GM12872 (cell line): ENCODE results near the gene HGF.

ENCODE experiments used
- TF ChIP-seq, protein P1 (sequence below): IDR thresholded peaks from 3 replicates; pipeline ENCODE4 v1.5.1; 2011; ENCODE audit warnings: low read depth, mild to moderate bottlenecking, low read length, moderate library complexity; ENCODE audit not compliant: insufficient read depth

Gene HGF

GRCh38 chr7:81709836-81710235 is 60.0 kb downstream of the HGF start:
- TF ChIP-seq, protein P1, sequence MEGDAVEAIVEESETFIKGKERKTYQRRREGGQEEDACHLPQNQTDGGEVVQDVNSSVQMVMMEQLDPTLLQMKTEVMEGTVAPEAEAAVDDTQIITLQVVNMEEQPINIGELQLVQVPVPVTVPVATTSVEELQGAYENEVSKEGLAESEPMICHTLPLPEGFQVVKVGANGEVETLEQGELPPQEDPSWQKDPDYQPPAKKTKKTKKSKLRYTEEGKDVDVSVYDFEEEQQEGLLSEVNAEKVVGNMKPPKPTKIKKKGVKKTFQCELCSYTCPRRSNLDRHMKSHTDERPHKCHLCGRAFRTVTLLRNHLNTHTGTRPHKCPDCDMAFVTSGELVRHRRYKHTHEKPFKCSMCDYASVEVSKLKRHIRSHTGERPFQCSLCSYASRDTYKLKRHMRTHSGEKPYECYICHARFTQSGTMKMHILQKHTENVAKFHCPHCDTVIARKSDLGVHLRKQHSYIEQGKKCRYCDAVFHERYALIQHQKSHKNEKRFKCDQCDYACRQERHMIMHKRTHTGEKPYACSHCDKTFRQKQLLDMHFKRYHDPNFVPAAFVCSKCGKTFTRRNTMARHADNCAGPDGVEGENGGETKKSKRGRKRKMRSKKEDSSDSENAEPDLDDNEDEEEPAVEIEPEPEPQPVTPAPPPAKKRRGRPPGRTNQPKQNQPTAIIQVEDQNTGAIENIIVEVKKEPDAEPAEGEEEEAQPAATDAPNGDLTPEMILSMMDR: no peak

DNA sequence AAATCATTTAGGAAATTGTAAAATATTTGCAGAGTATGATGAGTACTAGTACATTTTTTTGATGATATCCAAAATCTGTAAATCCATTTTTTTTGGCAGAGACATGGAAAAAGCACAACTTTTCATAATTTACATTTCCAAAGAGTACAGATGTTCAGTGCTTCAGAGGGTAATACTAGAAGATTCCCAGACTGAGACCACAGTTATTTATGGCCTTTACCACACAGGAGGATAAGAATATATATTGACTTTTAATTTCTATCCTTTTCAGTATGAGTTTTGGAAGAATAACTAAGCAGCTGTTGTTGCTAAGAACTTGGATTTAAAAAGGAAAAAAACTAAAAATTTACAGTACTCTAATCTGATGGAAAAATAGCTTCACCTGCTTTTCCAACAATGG is 61.9 kb downstream of the HGF start:
- TF ChIP-seq, protein P1: no peak

DNA sequence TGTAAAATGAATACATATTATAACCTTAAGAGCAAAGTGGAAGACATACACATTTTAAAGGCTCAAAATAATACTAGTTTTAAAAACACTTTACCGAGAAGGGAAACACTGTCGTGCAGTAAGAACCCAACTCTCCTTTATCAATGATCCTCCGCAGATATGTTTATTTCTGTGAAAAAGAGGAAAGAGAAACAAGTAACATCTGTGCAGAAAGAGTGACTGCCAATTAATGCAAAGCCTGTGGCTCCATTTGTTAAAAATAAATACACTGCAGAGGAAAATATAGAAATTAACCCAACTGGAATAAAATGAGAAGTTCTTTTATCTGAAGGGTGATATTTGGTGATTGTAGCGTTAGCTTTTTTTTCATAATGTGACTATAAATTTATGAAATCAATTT is 62.7 kb downstream of the HGF start:
- TF ChIP-seq, protein P1: no peak

- TF ChIP-seq, protein P1: no peak
Observed at GRCh38 chr7:81705206-81705605, 64.6 kb downstream of the HGF start.

- TF ChIP-seq, protein P1: no peak
Observed at GRCh38 chr7:81704595-81704994, 65.3 kb downstream of the HGF start.

DNA sequence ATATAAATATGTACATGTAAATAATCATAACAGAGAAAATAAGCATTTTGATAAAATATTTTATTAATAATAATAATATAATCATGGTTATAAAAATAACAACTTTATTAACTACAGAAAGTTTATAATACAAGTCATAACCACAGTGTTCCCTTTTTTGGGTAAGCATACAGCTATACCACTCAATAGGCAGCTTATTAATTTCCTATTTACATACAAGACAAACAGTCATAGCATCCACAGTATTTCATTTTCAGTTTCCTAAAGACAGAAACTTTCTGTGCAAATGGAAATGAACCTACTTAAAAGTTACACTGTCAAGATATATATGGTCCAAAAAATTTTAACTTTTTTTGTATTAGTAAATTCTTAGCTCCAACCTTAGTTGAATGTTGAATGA is 70.9 kb downstream of the HGF start:
- TF ChIP-seq, protein P1: no peak

DNA sequence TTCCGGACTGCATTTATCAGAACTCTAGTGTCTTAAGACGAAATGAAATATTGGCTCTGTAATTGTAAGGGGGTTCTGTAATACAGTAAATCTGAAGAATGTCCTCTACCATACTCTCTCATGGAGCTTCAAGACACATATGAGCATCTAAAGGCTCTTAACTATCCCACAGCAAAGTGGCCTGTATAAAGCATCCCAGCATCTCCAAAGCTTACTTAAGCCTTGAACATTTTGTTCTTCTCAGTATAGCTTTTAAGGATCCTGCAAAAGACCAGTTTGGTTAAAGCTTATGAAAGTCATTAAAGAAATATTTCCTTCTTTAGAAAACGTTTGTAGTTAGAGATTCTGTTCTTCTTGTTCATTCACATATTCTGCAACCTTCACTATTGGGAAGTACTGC is 75.1 kb downstream of the HGF start:
- TF ChIP-seq, protein P1: no peak

DNA sequence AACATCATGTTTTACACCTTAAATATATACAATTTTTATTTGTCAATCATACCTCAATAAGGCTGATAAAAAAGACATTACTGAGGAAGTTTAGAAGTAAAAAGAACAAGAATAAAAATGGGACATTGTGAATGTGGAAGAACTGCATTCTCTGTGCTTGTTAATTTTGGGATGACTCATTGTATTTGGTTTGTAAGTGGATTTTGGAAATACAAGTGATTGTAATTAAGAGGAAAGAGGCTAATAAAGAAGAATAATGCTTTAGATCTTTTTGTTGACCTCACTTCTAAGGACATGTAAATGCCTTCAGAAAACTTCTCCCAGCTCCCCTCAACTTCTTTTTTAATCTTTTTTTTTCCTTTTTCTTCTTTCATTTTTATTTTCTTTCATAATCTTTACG is 76.0 kb downstream of the HGF start:
- TF ChIP-seq, protein P1: no peak
